MM.1S (cell line): ENCODE data around the gene KRTAP10-5.
"Not testable (repeated sequence)": the region's sequence is repeated elsewhere in the genome, so short reads cannot be mapped to it uniquely, and the experiment has no call there.

Experiments used
- DNase-seq: peaks from one replicate; pipeline ENCODE4 v3.0.0-alpha.2; 2015
- H2AFZ ChIP-seq: fragments of 300-600 bp; sonication (generic); 2 replicates; pipeline ENCODE4 v1.6.0; 2016; ENCODE audit warnings: antibody characterized with exemption, low read length
- H3F3A ChIP-seq: fragments of 300-600 bp; sonication (generic); 2 replicates; pipeline ENCODE4 v1.6.1; 2016; ENCODE audit warnings: mild to moderate bottlenecking, antibody characterized with exemption, low read length, moderate library complexity, mixed read lengths; ENCODE audit not compliant: insufficient read depth
- H3K27ac ChIP-seq: fragments of 300-600 bp; sonication (generic); 2 replicates; pipeline ENCODE4 v1.5.1; 2016; ENCODE audit warnings: mild to moderate bottlenecking, low read length
- H3K27me3 ChIP-seq: fragments of 300-600 bp; sonication (generic); replicated peaks from 2 replicates; pipeline ENCODE4 v1.6.0; 2016; ENCODE audit warnings: low read length; ENCODE audit not compliant: insufficient read depth
- H3K36me3 ChIP-seq: fragments of 300-600 bp; sonication (generic); replicated peaks from 2 replicates; pipeline ENCODE4 v1.6.1; 2016; ENCODE audit warnings: mild to moderate bottlenecking, low read length, mixed read lengths; ENCODE audit not compliant: insufficient read depth
- H3K4me1 ChIP-seq: fragments of 300-600 bp; sonication (generic); 2 replicates; pipeline ENCODE4 v1.6.1; 2016; ENCODE audit warnings: low read length, mixed read lengths
- H3K4me2 ChIP-seq: fragments of 300-600 bp; sonication (generic); 2 replicates; pipeline ENCODE4 v1.6.0; 2016; ENCODE audit warnings: low read depth, low read length
- H3K4me3 ChIP-seq: fragments of 300-600 bp; sonication (generic); 2 replicates; pipeline ENCODE4 v1.5.1; 2016; ENCODE audit warnings: low read length, mixed read lengths
- H3K79me2 ChIP-seq: fragments of 300-600 bp; sonication (generic); 2 replicates; pipeline ENCODE4 v1.6.1; 2016; ENCODE audit warnings: mixed run types, low read length, mixed read lengths
- H3K9ac ChIP-seq: fragments of 300-600 bp; sonication (generic); 2 replicates; pipeline ENCODE4 v1.6.1; 2016; ENCODE audit warnings: low read length, mixed read lengths
- H3K9me2 ChIP-seq: fragments of 300-600 bp; sonication (generic); replicated peaks from 2 replicates; pipeline ENCODE4 v1.6.1; 2016; ENCODE audit warnings: mild to moderate bottlenecking, low read length, mixed read lengths; ENCODE audit not compliant: insufficient read depth
- H3K9me3 ChIP-seq: fragments of 300-600 bp; sonication (generic); replicated peaks from 2 replicates; pipeline ENCODE4 v1.6.1; 2016; ENCODE audit warnings: mild to moderate bottlenecking, low read length, mixed read lengths; ENCODE audit not compliant: insufficient read depth
- H4K20me1 ChIP-seq: fragments of 300-600 bp; sonication (generic); 2 replicates; pipeline ENCODE4 v1.6.1; 2016; ENCODE audit warnings: mild to moderate bottlenecking, low read length, moderate library complexity, mixed read lengths; ENCODE audit not compliant: insufficient read depth
- CTCF ChIP-seq: fragments of 300-600 bp; sonication (generic); IDR thresholded peaks from 2 replicates; pipeline ENCODE4 v1.5.1; 2016; ENCODE audit warnings: antibody characterized with exemption, low read length, mixed read lengths
- EZH2 ChIP-seq: fragments of 300-600 bp; sonication (generic); optimal IDR thresholded peaks from 2 replicates; pipeline ENCODE3; 2017; ENCODE audit warnings: low read depth, mild to moderate bottlenecking, antibody characterized with exemption, low read length, mixed read lengths
- EZH2phosphoT487 ChIP-seq: fragments of 300-600 bp; sonication (generic); IDR thresholded peaks from 2 replicates; pipeline ENCODE4 v1.6.1; 2018; ENCODE audit warnings: antibody characterized with exemption, low read length

KRTAP10-5 gene

GRCh38 chr21:44611551-44611950 is 31.1 kb upstream of the KRTAP10-5 start:
- Histone ChIP-seq H3K4me2 (no peak overlapping the region), H3K9ac (no peak overlapping the region), H3K9me3 (no peaks in the 10 kb centered on the region), H3K9me2 (no peaks in the 10 kb centered on the region), H3K4me3 (no peak overlapping the region), H3F3A (no peaks in the 10 kb centered on the region), H3K27me3 (peaks cover 85% of the 10 kb centered on the region), H4K20me1 (no peaks in the 10 kb centered on the region), H3K4me1 (no peaks in the 10 kb centered on the region), H2AFZ (no peak overlapping the region), H3K36me3 (no peaks in the 10 kb centered on the region), H3K27ac (no peak overlapping the region), H3K79me2 (no peaks in the 10 kb centered on the region)
- DNase-seq: no peak
- TF ChIP-seq EZH2: no peak
- no peak for TF ChIP-seq CTCF
- TF ChIP-seq EZH2phosphoT487: no peak

- not testable (repeated sequence) for H3K4me3 ChIP-seq, H2AFZ ChIP-seq, H3K4me1 ChIP-seq, H3K27ac ChIP-seq, DNase-seq, H3K9me2 ChIP-seq, H3K79me2 ChIP-seq, H3F3A ChIP-seq, H3K9me3 ChIP-seq, H3K4me2 ChIP-seq, H4K20me1 ChIP-seq, H3K9ac ChIP-seq, H3K36me3 ChIP-seq
- H3K27me3 ChIP-seq: peaks cover 85% of the 10 kb centered on the region
These were observed 29.9 kb upstream of the KRTAP10-5 start for GRCh38 chr21:44610157-44610843.

DNA sequence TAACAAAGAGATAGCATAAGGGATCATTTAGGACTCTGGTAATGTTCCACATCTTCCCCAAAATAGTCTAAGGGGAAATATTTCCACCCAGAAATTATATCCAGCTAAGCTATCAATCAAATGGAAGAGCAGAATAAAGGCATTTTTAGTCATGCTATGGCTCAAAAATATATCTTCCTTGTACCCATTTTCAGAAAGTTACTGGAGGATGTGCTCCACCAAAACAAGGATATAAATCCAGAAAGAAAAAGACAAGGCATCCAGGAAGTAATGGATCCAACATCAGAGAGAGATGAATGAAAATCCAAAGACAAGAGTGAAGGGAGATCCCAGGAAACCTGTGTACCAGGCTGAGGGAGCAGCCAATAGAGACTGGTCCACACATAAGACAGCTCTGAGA is 28.8 kb upstream of the KRTAP10-5 start:
- Histone ChIP-seq H3K9me2 (no peaks in the 10 kb centered on the region), H3K27ac (no peak overlapping the region), H3K27me3 (peaks cover 85% of the 10 kb centered on the region), H3K79me2 (no peaks in the 10 kb centered on the region), H3K9ac (no peak overlapping the region), H4K20me1 (no peaks in the 10 kb centered on the region), H3K4me3 (no peak overlapping the region), H3K4me1 (no peaks in the 10 kb centered on the region), H3K9me3 (no peaks in the 10 kb centered on the region), H3F3A (no peaks in the 10 kb centered on the region), H2AFZ (no peak overlapping the region), H3K36me3 (no peaks in the 10 kb centered on the region), H3K4me2 (no peak overlapping the region)
- DNase-seq: no peak
- TF ChIP-seq CTCF: no peak
- TF ChIP-seq EZH2phosphoT487: no peak
- no peak for TF ChIP-seq EZH2

DNA sequence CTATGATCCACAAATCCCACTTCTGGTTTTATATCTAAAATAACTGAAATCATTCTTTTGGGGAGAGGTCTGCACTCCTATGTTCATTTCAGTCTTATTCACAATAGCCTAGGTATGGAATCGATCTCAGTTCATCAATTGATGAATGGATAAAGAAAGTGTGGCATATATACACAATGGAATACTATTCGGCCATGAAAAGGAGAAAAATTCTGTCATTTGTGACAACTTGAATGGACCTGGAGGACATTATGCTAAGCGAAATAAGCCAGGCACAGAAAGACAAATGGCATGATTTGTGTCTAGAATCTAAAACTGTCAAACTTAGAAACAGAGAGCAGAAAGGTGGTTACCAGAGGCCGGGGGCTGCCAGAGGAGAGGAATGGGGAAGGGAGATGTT is 26.1 kb upstream of the KRTAP10-5 start:
- DNase-seq: no peak
- TF ChIP-seq EZH2phosphoT487: no peak
- Histone ChIP-seq H3K36me3 (no peaks in the 10 kb centered on the region), H2AFZ (no peak overlapping the region), H3K79me2 (no peaks in the 10 kb centered on the region), H3K9me3 (no peaks in the 10 kb centered on the region), H3K4me1 (no peaks in the 10 kb centered on the region), H3K4me2 (no peak overlapping the region), H3K4me3 (no peak overlapping the region), H4K20me1 (no peaks in the 10 kb centered on the region), H3K9me2 (no peaks in the 10 kb centered on the region), H3K9ac (no peak overlapping the region), H3K27ac (no peak overlapping the region), H3K27me3 (peaks cover 82% of the 10 kb centered on the region), H3F3A (no peaks in the 10 kb centered on the region)
